ENCODE data around the gene ORM1.

DNA sequence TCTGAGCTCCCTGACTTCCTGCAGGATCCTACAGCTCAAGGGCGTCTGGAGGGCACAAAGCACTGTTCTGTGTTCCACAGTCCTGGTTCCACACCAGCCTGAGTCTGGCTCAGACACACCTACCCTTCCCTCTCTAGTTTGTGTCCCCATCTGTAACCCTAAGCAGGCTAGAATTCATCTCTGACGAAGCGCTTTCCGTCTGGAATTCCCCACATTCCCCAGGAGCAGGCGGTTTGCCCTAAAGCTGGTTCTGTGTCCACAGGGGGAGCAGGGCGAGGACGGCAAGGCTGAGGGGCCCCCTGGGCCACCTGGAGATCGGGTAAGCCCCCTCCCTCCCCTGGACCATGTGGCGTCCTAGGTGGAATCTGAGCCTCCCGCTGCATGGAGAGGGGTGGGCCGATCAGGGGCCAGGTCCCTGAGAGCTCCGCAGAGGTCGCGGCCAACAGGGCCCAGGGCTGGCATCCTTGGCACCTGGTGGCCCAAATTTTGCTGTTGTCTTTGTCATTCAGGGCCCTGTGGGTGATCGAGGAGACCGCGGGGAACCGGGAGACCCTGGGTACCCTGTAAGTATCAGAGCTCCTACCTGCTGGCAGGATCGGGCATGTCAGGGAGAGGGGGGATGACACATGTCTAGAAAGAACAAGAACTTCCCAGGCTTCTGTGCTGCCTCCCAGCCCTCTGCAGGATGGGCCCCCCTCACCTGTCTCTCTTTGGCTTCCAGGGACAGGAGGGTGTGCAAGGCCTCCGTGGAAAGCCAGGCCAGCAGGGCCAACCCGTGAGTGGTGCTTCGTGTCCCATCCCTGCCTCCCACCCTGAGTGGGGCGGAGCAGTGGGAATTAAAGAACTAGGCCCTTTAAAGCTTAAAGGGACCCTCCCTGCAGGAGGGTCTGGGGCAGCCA lies 34.5 kb upstream of the ORM1 start:
- TF ChIP-seq, protein P1, sequence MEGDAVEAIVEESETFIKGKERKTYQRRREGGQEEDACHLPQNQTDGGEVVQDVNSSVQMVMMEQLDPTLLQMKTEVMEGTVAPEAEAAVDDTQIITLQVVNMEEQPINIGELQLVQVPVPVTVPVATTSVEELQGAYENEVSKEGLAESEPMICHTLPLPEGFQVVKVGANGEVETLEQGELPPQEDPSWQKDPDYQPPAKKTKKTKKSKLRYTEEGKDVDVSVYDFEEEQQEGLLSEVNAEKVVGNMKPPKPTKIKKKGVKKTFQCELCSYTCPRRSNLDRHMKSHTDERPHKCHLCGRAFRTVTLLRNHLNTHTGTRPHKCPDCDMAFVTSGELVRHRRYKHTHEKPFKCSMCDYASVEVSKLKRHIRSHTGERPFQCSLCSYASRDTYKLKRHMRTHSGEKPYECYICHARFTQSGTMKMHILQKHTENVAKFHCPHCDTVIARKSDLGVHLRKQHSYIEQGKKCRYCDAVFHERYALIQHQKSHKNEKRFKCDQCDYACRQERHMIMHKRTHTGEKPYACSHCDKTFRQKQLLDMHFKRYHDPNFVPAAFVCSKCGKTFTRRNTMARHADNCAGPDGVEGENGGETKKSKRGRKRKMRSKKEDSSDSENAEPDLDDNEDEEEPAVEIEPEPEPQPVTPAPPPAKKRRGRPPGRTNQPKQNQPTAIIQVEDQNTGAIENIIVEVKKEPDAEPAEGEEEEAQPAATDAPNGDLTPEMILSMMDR (IDR thresholded peaks at IDR 0.05; ENCODE audit: low read length): no peak
- TF ChIP-seq EZH2 (IDR thresholded peaks at IDR 0.05; ENCODE audit: borderline replicate concordance, low read length): no peak

All from OCI-LY1 (cell line).